NK-92 (cell line): ENCODE measurements around the gene PLXNA3.
"Not testable (repeated sequence)": the region's sequence is repeated elsewhere in the genome, so short reads cannot be mapped to it uniquely, and the experiment has no call there.

Source experiments
- DNase-seq: peaks from one replicate; lab custom pipeline; 2025; ENCODE audit not compliant: unreplicated experiment; lab: John Stamatoyannopoulos, UW

Gene PLXNA3

DNA sequence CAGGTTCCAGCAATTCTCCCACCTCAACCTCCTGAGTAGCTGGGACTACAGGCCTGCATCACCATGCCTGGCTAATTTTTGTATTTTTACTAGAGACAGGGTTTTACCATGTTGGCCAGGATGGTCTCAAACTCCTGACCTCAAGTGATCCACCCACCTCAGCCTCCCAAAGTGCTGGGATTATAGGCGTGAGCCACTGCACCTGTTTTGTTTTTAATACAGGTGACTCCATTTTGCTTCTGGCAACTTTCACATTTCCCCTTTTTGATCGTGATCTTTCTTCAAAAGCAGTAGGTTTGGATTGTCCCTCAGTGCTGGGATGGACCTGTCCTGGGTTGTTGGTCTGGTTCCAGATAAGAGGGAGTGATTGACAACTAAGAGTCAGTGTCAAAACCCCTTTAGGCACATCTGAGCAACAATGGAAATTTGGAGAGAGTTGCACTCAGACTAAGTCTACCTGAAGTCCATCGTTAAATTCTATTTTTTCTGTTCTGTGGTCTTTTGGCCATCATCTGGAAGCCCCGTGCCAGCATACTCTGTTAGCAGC, 38.6 kb downstream of the PLXNA3 start:
- DNase-seq, result not testable (repeated sequence)

DNA sequence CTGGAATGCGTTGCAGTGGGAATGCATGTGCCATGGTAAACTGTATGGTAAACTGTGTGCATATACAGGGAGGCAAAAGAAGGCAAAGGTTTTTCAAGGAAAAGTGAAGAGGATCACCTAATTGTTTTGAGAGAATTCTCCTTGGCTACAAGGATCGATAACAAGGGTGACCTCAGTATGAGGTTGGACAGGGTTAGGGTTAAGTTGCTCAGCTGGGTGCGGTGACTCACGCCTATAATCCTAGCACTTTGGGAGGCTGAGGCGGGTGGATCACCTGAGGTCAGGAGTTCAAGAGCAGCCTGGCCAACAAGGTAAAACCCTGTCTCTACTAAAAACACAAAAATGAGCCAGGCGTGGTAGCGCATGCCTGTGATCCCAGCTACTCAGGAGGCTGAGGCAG, 43.3 kb downstream of the PLXNA3 start:
- not testable (repeated sequence) for DNase-seq

GRCh38 chrX:154502098-154502497, 44.0 kb downstream of the PLXNA3 start:
- DNase-seq, result no peak

DNA sequence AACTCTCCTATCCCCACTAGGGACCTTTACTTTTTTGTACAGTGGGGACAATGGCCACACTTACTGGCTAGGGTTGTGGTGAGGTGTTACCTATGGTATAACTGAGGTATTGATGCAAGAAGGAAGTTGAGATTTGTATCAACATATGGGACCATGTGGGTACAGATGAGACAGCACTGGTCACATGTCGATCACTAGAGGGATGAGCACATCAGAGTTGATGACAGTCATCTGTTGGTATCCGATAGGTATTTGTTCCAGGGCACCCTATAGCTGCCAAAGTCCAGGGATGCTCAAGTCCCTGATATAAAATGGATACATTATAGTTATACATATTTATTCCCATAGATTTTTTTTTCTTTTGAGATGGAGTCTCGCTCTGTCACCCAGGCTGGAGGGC, 44.9 kb downstream of the PLXNA3 start:
- DNase-seq, result no peak

DNA sequence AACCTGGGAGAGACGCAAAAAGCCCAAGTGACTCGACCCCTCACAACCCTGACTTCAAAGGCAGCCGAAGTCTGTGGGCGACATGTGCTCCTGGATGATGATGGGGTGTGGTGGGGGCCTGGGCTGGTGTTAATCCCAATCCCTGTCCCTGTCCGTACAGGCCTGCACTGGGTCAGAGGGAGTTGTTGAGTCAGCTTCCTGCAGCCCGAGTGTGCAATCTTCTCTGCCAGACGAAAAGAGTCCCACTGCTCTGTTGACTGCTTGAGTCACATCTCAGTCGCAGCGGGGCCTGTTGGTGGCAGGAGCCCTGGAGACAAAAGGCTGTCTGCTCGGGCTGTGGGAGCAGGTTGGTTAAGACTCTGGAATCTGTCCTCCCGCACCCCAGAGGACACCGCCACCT, 47.7 kb downstream of the PLXNA3 start:
- DNase-seq, result no peak

GRCh38 chrX:154506483-154507332, 48.6 kb downstream of the PLXNA3 start:
- DNase-seq, result no peak

DNA sequence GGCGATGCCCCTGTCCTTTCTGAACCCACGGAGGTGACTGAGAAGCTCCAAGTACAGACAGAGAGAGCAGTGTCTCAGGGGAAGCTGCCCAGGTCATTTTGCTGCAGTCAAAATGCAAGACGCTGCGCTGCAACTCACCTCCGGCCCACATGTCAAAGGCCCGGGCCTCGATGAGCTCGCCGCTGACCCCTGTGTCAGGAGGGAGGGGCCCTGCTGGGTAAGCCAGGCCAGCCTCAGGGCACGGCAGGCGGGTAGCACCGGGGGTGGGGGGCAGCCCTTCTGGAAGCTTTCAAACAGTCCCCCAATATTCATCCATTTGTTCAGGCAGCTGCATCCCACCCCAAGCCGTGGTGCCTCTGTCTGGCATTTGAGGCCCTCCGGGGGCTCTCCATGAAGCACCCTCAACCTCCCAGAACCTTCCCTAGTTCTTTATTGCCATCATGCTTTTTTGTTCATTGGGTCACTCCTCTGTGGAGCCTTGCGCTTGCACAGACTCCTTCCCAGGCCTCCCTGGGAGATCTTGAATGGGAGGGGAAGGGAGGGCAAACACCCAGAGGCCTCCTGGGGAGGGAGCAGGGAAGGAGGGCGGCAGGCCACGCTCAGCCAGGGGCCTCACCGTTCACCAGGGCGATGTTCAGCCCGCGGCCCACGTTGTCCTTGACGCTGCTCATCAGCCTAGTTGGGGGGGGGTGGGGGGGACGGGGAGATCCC, 49.7 kb downstream of the PLXNA3 start:
- DNase-seq, result no peak

- no peak for DNase-seq
Measured at GRCh38 chrX:154508384-154508745, 50.3 kb downstream of the PLXNA3 start.

- no peak for DNase-seq
Measured at GRCh38 chrX:154509455-154509854, 51.4 kb downstream of the PLXNA3 start.

DNA sequence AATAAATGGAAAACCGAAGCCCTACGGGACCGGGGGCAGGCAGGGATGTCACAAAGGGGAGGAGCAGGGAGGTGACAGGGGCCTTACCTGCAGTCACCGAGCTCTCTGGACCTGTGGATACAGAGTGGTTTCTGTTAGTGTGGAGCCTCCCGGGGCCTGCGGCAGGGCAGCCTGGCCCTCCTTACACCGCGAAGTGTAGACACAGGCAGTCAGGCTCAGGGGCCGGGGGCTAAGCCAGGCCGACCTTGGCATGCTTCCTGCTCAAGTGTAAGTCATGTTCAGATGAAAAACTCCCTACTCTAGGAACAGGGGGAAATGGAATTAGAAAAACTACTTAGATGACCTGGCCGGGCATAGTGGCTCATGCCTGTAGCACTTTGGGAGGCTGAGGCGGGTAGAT, 53.7 kb downstream of the PLXNA3 start:
- DNase-seq, result no peak

DNA sequence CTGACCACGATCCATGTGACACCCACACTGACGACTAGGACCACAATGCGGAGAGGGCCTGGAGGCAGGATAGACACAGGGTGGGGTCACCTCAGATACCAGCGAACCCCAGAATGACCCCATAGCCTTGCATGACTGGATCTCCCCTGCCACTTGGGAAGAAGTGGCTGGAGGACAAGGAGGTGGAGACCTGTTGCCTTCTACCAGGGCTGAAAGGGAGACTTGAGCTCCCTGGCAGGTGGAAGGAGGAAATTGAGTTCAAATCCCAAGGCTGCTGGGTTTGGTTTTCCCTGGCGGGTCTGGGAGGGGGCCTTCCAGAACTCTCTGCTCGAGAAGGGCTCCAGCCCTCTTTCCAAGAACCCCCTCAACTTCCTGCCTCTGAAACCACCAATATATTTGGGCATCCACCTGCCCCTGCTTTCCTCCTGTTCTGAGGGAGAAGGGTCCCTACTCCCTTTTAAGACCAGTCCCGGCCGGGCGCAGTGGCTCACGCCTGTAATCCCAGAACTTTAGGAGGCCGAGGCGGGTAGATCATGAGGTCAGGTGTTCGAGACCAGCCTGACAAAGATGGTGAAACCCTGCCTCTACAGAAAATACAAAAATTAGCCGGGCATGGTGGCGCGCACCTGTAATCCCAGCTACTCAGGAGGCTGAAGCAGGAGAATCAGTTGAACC, 54.9 kb downstream of the PLXNA3 start:
- no peak for DNase-seq

- DNase-seq, result no peak
Measured at GRCh38 chrX:154513716-154514115, 55.6 kb downstream of the PLXNA3 start.

DNA sequence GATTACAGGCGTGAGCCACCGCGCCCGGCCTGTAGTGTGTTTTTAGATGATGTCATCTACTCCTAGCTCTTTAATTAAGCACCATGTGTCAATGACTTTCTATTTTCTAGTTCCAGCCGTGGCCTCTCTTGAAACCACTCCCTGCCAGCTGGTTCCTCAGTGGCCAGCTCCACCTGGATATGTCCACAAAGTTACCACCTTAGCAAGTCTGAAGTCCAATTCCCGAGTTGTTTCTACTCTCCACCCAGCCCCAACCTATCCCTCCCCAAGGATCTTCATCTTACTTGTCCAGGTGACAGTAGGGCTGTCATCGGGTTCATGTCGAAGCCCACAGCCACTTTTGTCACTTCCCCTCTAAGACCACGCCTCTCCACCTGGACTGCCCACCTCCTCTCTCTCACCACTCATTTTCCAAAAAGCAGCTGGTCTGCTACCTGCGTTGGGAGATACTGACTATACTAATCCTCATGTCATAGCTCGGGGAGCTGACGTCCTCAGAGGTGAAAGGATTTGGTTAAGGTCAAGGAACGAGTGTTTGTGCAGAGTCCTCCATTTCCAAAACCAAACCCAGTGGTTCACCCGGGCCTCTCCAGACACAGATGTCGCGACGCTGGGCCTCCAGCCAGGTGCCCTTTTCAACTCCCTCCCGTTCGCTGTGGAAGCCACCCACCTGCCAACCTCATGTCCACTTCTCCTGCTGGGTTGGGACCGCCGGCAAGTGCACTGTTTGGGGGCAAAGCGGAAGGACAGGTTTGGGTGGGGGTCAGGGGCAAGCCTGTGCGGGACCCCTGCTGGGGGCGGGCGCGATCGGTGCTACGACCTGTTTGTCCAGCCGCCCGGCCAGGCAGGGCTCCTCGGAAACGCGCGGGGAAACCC, 57.2 kb downstream of the PLXNA3 start:
- DNase-seq, result no peak

DNA sequence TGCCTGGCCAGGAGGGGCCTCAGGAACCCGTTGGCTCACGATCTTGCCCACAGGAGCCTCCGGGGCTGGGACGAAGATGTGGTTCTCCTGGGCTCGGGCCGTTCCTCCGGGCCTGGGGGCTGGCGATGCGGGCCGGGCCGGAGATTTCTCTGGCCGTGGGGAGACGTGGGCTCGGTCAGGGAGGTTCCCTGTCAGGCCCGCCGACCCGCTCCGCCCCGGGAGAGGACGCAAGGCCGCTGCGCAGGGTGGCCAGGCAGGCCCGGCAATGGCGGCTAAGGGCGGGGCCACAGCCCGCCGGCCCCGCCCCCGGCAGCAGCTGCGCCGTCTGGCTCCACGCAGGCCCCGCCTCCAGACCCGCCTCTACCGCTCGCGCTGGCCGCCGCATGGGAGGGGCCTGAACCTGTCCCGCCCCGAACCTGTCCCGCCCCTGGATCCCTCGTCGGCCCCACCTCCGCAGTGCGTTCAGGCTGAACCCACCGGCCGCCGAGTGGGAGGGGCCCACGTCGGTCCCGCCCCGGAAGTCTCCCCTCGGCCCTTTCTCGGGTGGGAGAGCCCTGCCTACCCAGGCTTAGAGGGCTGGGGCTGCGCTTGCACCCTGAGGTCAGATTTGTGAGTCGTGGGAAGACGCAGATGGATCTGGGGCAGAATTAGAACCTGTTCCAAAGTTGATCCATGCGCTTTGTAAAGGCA, 58.0 kb downstream of the PLXNA3 start, which contains the start of gene FAM3A:
TSS of gene FAM3A (minus strand) at position 267 of the 690 bp plus-strand sequence. CDS start 460 bp downstream, outside the sequence.
- DNase-seq, result peak; percentile 19

DNA sequence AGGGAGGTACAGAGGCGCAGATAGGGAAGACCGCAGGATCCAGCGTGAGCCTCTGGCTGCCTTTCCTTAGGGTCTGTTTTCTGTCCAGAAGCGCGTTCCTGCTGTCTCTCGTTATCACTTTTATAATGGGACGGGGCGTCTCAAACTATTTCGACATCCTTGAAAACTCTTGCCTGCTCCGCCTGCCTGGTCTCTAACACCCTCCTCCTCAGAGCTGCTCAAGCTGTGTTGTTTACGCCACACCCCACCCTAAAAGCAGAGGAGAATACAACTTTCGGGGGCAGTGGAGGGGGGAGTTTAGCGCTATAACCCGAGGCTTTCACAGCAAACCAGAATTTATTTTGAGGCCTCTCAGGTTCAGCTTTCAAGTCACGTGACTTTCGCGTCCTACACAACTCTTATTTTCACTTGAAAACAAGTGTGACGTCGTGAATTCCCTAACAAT, 58.6 kb downstream of the PLXNA3 start:
- DNase-seq, result no peak

DNA sequence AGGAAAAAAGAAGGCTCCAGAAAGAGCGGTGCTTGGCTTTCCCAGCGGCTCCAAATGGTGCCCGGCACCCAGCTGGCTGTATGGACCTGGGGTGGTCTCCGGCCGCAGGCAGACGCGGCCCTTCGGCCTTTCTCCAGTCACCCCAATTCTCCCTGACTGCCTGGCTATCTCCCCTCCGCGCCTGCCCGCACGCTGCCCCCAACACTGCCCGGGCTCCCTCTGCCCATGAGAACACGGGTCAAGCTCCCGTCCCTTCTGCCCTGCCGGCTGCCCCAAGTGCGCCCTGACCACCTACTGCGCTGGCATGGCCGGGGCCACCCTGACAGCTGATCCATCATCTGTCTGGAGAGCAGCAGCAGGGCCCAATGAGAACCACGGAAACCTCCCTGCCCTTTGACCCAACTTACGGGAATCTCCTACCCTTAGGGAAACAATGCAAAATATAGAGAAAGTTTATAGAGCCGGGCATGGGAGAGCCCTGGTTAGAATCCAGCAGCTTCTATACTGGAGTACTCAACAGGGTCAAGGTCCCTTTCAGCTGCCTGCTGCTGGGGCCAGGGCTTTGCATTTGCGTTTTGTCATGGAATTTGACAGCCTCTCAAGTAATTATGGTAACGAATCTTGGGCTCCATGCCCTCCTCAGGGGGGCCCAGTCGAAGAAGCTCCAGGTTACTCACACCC, 59.2 kb downstream of the PLXNA3 start:
- no peak for DNase-seq

DNA sequence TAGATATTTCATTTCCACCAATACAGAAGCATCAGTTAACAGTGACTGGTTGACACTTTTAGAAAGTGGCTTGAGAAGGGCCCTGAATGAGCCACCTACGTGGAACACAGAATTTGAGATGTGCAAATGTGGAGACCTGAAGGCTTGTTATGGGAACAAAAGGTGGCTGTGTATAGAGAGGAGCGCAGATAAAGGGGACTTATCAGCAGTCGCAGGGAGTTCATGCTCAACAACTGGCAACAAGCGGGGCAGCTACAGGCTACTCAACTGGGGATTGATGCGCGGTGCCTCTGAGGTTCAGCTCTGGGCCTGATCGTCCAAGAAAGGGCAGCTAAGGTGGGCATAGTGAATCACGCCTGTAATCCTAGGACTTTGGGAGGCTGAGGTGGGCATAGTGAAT, 61.3 kb downstream of the PLXNA3 start:
- DNase-seq, result no peak

DNA sequence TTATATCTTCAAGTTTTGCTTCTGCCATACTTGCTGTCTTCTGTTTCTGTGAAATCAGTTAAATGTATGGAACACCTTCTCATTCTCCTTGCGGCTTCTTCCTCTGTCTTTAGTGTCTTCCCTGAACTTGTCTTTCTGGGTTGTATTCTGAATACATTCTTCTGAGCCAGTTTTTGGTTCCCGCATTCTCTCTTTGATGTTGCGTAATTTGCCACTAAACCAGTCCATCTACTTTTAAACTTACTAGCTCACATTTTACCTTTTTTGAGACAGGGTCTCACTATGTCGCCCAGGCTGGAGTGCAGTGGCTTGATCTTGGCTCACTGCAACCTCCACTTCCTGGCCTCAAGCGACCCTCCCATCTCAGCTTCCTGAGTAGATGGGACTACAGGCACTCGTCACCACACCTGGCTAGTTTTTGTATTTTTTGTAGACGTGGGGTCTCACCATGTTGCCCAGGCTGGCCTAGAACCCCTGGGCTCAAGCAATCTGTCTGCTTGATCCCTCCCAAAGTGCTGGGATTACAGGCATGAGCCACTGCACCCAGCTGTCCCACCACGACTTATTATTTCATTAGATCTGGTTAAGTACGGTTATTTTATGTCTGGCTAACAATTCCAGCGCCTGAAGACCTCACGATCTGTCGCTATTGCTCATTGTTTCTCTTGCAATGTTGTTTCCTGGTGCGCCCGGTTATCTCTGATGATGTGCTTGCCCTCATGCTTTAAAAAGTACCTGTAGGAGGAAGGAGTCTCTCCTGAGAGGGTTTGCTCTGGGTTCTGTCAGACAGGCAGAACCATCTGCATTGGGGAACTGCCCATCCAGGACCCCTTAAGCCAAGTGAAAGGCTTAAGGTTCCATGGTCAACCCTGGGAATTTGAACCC, 67.8 kb downstream of the PLXNA3 start:
- DNase-seq, result no peak
